DOHH2 (cell line): ENCODE data around the gene TTC7B.
"Not testable (repeated sequence)": the region's sequence is repeated elsewhere in the genome, so short reads cannot be mapped to it uniquely, and the experiment has no call there.

Source experiments
- H3F3A ChIP-seq: fragments of 200-600 bp; sonication (generic), shearing (Covaris generic); 2 replicates; pipeline ENCODE4 v1.6.0; 2016; ENCODE audit warnings: antibody characterized with exemption, mild to moderate bottlenecking; ENCODE audit not compliant: control insufficient read depth, insufficient read depth
- H3K27ac ChIP-seq: fragments of 200-600 bp; sonication (generic); 2 replicates; pipeline ENCODE4 v1.5.1; 2014; ENCODE audit warnings: low read depth, mild to moderate bottlenecking, low read length, moderate library complexity
- H3K27me3 ChIP-seq: fragments of 200-600 bp; sonication (generic); 2 replicates; pipeline ENCODE4 v1.6.1; 2014; ENCODE audit warnings: mild to moderate bottlenecking, low read length, mixed read lengths; ENCODE audit not compliant: control insufficient read depth
- H3K36me3 ChIP-seq: fragments of 200-600 bp; sonication (generic); 2 replicates; pipeline ENCODE4 v1.6.1; 2014; ENCODE audit warnings: mild to moderate bottlenecking, low read length, moderate library complexity, mixed read lengths; ENCODE audit not compliant: control insufficient read depth
- H3K4me1 ChIP-seq: fragments of 200-600 bp; sonication (generic); 2 replicates; pipeline ENCODE4 v1.6.1; 2014; ENCODE audit warnings: mild to moderate bottlenecking, low read length, mixed read lengths; ENCODE audit not compliant: control insufficient read depth
- H3K4me2 ChIP-seq: fragments of 200-600 bp; sonication (generic); 2 replicates; pipeline ENCODE4 v1.6.0; 2014; ENCODE audit warnings: mild to moderate bottlenecking, low read length, moderate library complexity
- H3K4me3 ChIP-seq: fragments of 200-600 bp; sonication (generic); 2 replicates; pipeline ENCODE4 v1.5.1; 2014; ENCODE audit warnings: mild to moderate bottlenecking, low read length, mixed read lengths
- H3K79me2 ChIP-seq: fragments of 200-600 bp; sonication (generic); 2 replicates; pipeline ENCODE4 v1.6.1; 2014; ENCODE audit warnings: mild to moderate bottlenecking, low read length, mixed read lengths; ENCODE audit not compliant: control insufficient read depth
- H3K9me2 ChIP-seq: fragments of 200-600 bp; sonication (generic); replicated peaks from 2 replicates; pipeline ENCODE4 v1.6.1; 2014; ENCODE audit warnings: mild to moderate bottlenecking, low read length, mixed read lengths; ENCODE audit not compliant: control insufficient read depth
- H3K9me3 ChIP-seq: fragments of 200-600 bp; sonication (generic); 2 replicates; pipeline ENCODE4 v1.6.1; 2014; ENCODE audit warnings: antibody characterized with exemption, low read length, mixed read lengths; ENCODE audit not compliant: control insufficient read depth, insufficient read depth
- H4K20me1 ChIP-seq: fragments of 200-600 bp; sonication (generic); 2 replicates; pipeline ENCODE4 v1.6.0; 2014; ENCODE audit warnings: low read depth, mild to moderate bottlenecking, antibody characterized with exemption, low read length, moderate library complexity; ENCODE audit not compliant: control insufficient read depth, insufficient read depth
- EZH2phosphoT487 ChIP-seq: fragments of 200-600 bp; sonication (generic); IDR thresholded peaks from 2 replicates; pipeline ENCODE4 v1.6.1; 2017; ENCODE audit warnings: borderline replicate concordance, mild to moderate bottlenecking, antibody characterized with exemption, low read length, moderate library complexity, mixed read lengths
- TF ChIP-seq, protein P1 (sequence below): fragments of 200-600 bp; sonication (generic); IDR thresholded peaks from one replicate; pipeline ENCODE4 v1.5.1; 2014; ENCODE audit warnings: antibody characterized with exemption, mild to moderate bottlenecking, low read depth, low read length; ENCODE audit not compliant: poor library complexity, severe bottlenecking

The TTC7B gene

DNA sequence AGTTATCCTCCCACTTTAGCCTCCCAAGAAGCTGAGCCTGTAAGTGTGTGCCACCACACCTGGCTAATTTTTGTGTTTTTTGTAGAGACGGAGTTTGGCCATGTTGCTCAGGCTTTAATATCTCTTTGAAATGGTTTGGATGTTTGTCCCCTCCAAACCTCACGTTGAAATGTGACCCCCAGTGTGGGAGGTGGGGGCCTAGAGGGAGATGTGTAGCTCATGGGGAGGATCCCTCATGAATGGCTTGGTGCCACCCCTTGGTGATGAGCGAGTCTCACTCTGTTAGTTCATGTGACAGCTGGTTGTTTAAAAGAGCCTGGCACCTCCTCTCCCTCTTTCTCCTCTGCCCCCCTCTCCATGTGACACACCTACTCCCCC lies 23.6 kb upstream of the TTC7B start:
- Histone ChIP-seq H3K4me2 (no peak overlapping the region), H3K79me2 (no peaks in the 10 kb centered on the region), H3K27me3 (no peaks in the 10 kb centered on the region), H3K36me3 (no peaks in the 10 kb centered on the region), H3K9me3 (no peaks in the 10 kb centered on the region), H3K4me3 (no peak overlapping the region), H3K27ac (no peak overlapping the region), H3K4me1 (no peaks in the 10 kb centered on the region), H3K9me2 (no peaks in the 10 kb centered on the region), H4K20me1 (no peaks in the 10 kb centered on the region), H3F3A (no peaks in the 10 kb centered on the region)
- TF ChIP-seq, protein P1, sequence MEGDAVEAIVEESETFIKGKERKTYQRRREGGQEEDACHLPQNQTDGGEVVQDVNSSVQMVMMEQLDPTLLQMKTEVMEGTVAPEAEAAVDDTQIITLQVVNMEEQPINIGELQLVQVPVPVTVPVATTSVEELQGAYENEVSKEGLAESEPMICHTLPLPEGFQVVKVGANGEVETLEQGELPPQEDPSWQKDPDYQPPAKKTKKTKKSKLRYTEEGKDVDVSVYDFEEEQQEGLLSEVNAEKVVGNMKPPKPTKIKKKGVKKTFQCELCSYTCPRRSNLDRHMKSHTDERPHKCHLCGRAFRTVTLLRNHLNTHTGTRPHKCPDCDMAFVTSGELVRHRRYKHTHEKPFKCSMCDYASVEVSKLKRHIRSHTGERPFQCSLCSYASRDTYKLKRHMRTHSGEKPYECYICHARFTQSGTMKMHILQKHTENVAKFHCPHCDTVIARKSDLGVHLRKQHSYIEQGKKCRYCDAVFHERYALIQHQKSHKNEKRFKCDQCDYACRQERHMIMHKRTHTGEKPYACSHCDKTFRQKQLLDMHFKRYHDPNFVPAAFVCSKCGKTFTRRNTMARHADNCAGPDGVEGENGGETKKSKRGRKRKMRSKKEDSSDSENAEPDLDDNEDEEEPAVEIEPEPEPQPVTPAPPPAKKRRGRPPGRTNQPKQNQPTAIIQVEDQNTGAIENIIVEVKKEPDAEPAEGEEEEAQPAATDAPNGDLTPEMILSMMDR, result no peak
- TF ChIP-seq EZH2phosphoT487, result no peak

DNA sequence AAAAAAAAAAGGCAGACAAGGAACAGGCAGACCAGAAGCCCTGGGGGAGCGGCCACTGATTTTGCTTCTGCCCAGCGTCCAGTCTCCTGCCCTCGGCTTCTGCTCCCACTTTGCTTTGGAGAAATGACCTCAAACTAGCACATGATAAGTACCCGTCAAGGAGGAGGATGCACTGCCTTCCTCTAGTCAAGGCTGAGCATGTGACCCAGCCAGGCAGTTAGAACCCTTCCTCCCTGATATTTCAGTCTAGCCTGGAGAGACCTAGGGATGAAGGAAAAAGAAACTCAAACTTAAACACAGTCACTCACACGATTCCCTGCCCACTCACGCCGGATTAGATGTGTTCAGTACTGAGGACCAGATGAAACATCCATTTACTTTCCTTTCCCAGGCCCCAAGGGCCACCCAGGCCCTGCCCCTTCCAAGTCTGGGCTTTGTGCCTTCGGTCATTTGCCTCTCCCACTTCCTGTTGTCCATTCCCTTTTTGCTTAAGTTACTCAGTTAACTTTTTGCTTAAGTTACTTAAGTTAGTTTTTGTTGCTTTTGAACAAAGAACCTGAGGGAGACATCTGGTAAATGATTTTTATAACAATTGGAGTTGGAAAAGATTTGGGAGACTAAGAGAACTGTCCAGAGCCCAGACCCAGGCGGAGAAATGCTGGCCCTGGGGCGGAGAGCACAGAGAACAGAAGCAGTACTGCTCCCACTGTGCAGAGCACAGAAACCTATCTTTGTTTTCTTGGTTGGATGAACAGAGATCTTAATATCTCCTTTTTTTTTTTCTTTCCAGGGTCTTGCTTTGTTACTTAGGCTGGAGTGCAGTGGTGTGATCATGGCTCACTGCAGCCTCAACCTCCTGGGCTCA lies 23.0 kb upstream of the TTC7B start:
- Histone ChIP-seq H3K27me3 (no peaks in the 10 kb centered on the region), H3K4me2 (no peak overlapping the region), H3K36me3 (no peaks in the 10 kb centered on the region), H3K9me3 (no peaks in the 10 kb centered on the region), H3K79me2 (no peaks in the 10 kb centered on the region), H3K9me2 (no peaks in the 10 kb centered on the region), H3K4me3 (no peak overlapping the region), H3F3A (no peaks in the 10 kb centered on the region), H3K27ac (no peak overlapping the region), H3K4me1 (no peaks in the 10 kb centered on the region), H4K20me1 (no peaks in the 10 kb centered on the region)
- no peak for TF ChIP-seq EZH2phosphoT487
- TF ChIP-seq, protein P1, result no peak

- not testable (repeated sequence) for H3K9me2 ChIP-seq, H3K79me2 ChIP-seq, H4K20me1 ChIP-seq, H3K9me3 ChIP-seq, H3F3A ChIP-seq, H3K36me3 ChIP-seq, H3K27ac ChIP-seq, H3K4me3 ChIP-seq, H3K4me2 ChIP-seq, H3K4me1 ChIP-seq, H3K27me3 ChIP-seq
Observed at GRCh38 chr14:90838531-90838930, 22.3 kb upstream of the TTC7B start.

DNA sequence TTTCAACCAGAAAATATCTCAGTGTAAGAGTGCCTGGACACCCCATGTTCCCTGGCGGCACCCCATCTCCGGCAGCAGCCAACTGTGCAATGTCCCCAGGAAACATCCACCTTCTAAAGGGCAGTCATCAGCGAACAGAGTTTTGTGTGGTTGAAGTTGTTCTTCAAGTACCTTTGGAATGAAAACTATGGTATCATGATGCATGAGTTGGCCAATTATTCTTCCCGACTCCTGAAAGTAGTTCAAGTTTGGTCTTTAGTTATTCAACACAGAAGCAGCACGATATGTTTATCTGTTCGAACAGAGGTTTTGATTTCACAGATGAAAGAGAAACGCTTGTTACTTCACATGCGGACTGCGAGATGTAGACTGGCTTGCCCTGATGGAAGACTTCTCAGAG lies 21.1 kb upstream of the TTC7B start:
- Histone ChIP-seq H3K9me2 (no peaks in the 10 kb centered on the region), H4K20me1 (no peaks in the 10 kb centered on the region), H3K4me1 (no peaks in the 10 kb centered on the region), H3F3A (no peaks in the 10 kb centered on the region), H3K4me2 (no peak overlapping the region), H3K27ac (no peak overlapping the region), H3K4me3 (no peak overlapping the region), H3K9me3 (no peaks in the 10 kb centered on the region), H3K27me3 (no peaks in the 10 kb centered on the region), H3K36me3 (no peaks in the 10 kb centered on the region), H3K79me2 (no peaks in the 10 kb centered on the region)
- no peak for TF ChIP-seq EZH2phosphoT487
- TF ChIP-seq, protein P1, result no peak
